ENCODE data around the gene ANO4.
"Not testable (repeated sequence)": the region's sequence is repeated elsewhere in the genome, so short reads cannot be mapped to it uniquely, and the experiment has no call there.

Gene ANO4

GRCh38 chr12:101127521-101128219 is 333.1 kb downstream of the ANO4 start:
- ATAC-seq (ENCODE audit: insufficient read depth, low read depth) (no peak), DNase-seq (no peak)
- no peak for TF ChIP-seq CTCF (IDR thresholded peaks at IDR 0.05; ENCODE audit: borderline replicate concordance, extremely low read depth, low read length, poor library complexity, severe bottlenecking)
- no peak for TF ChIP-seq EZH2 (IDR thresholded peaks at IDR 0.05; ENCODE audit: borderline replicate concordance, low read depth, low read length, severe bottlenecking)
- Histone ChIP-seq H3K4me2 (ENCODE audit: insufficient read depth, low read length) (no peak overlapping the region), H3K27ac (ENCODE audit: low read length) (no peak overlapping the region), H2AFZ (ENCODE audit: low read depth, low read length) (no peak overlapping the region), H3K36me3 (ENCODE audit: insufficient read depth, low read length) (no peaks in the 10 kb centered on the region), H3K79me2 (ENCODE audit: insufficient read depth, low read length) (no peaks in the 10 kb centered on the region), H3K27me3 (ENCODE audit: insufficient read depth, low read length, poor library complexity) (no peaks in the 10 kb centered on the region), H3K4me1 (ENCODE audit: insufficient read depth, low read length) (no peaks in the 10 kb centered on the region), H3K9ac (ENCODE audit: low read depth, low read length) (no peak overlapping the region), H3K4me3 (ENCODE audit: low read depth in 1 of 2, low read length in 2 of 2) (no peak overlapping the region), H3K9me3 (ENCODE audit: insufficient read depth, low read length, severe bottlenecking) (no peaks in the 10 kb centered on the region), H4K20me1 (ENCODE audit: insufficient read depth, low read length) (no peaks in the 10 kb centered on the region)

- H2AFZ ChIP-seq (ENCODE audit: low read depth, low read length); H3K79me2 ChIP-seq (ENCODE audit: insufficient read depth, low read length); H4K20me1 ChIP-seq (ENCODE audit: insufficient read depth, low read length); H3K9me3 ChIP-seq (ENCODE audit: insufficient read depth, low read length, severe bottlenecking); H3K4me3 ChIP-seq (ENCODE audit: low read depth in 1 of 2, low read length in 2 of 2); H3K27me3 ChIP-seq (ENCODE audit: insufficient read depth, low read length, poor library complexity); DNase-seq; ATAC-seq (ENCODE audit: insufficient read depth, low read depth); H3K36me3 ChIP-seq (ENCODE audit: insufficient read depth, low read length); H3K4me1 ChIP-seq (ENCODE audit: insufficient read depth, low read length); H3K9ac ChIP-seq (ENCODE audit: low read depth, low read length); H3K27ac ChIP-seq (ENCODE audit: low read length); H3K4me2 ChIP-seq (ENCODE audit: insufficient read depth, low read length): not testable (repeated sequence)
Measured at GRCh38 chr12:101145777-101146431, 351.3 kb downstream of the ANO4 start.

- Histone ChIP-seq H3K9ac (ENCODE audit: low read depth, low read length) (no peak overlapping the region), H2AFZ (ENCODE audit: low read depth, low read length) (no peak overlapping the region), H3K79me2 (ENCODE audit: insufficient read depth, low read length) (no peaks in the 10 kb centered on the region), H3K4me1 (ENCODE audit: insufficient read depth, low read length) (no peaks in the 10 kb centered on the region), H3K4me2 (ENCODE audit: insufficient read depth, low read length) (no peak overlapping the region), H3K36me3 (ENCODE audit: insufficient read depth, low read length) (no peaks in the 10 kb centered on the region), H3K27me3 (ENCODE audit: insufficient read depth, low read length, poor library complexity) (no peaks in the 10 kb centered on the region), H3K4me3 (ENCODE audit: low read depth in 1 of 2, low read length in 2 of 2) (no peak overlapping the region), H3K9me3 (ENCODE audit: insufficient read depth, low read length, severe bottlenecking) (no peaks in the 10 kb centered on the region), H3K27ac (ENCODE audit: low read length) (no peak overlapping the region), H4K20me1 (ENCODE audit: insufficient read depth, low read length) (no peaks in the 10 kb centered on the region)
- DNase-seq, result no peak
- no peak for TF ChIP-seq CTCF (IDR thresholded peaks at IDR 0.05; ENCODE audit: borderline replicate concordance, extremely low read depth, low read length, poor library complexity, severe bottlenecking)
- no peak for TF ChIP-seq EZH2 (IDR thresholded peaks at IDR 0.05; ENCODE audit: borderline replicate concordance, low read depth, low read length, severe bottlenecking)
- no peak for ATAC-seq (ENCODE audit: insufficient read depth, low read depth)
Measured at GRCh38 chr12:101165319-101165718, 370.7 kb downstream of the ANO4 start.

- TF ChIP-seq EZH2 (IDR thresholded peaks at IDR 0.05; ENCODE audit: borderline replicate concordance, low read depth, low read length, severe bottlenecking), result no peak
- no peak for TF ChIP-seq CTCF (IDR thresholded peaks at IDR 0.05; ENCODE audit: borderline replicate concordance, extremely low read depth, low read length, poor library complexity, severe bottlenecking)
- Histone ChIP-seq H3K4me1 (ENCODE audit: insufficient read depth, low read length) (no peaks in the 10 kb centered on the region), H3K79me2 (ENCODE audit: insufficient read depth, low read length) (no peaks in the 10 kb centered on the region), H2AFZ (ENCODE audit: low read depth, low read length) (no peak overlapping the region), H3K27me3 (ENCODE audit: insufficient read depth, low read length, poor library complexity) (no peaks in the 10 kb centered on the region), H3K9me3 (ENCODE audit: insufficient read depth, low read length, severe bottlenecking) (no peaks in the 10 kb centered on the region), H3K27ac (ENCODE audit: low read length) (no peak overlapping the region), H3K4me3 (ENCODE audit: low read depth in 1 of 2, low read length in 2 of 2) (no peak overlapping the region), H3K4me2 (ENCODE audit: insufficient read depth, low read length) (no peak overlapping the region), H4K20me1 (ENCODE audit: insufficient read depth, low read length) (no peaks in the 10 kb centered on the region), H3K9ac (ENCODE audit: low read depth, low read length) (no peak overlapping the region), H3K36me3 (ENCODE audit: insufficient read depth, low read length) (no peaks in the 10 kb centered on the region)
- DNase-seq, result no peak
- no peak for ATAC-seq (ENCODE audit: insufficient read depth, low read depth)
Measured at GRCh38 chr12:101166866-101167265, 372.3 kb downstream of the ANO4 start.
